ENCODE measurements around the gene NAA16.
A peak's percentile ranks its signal among the peaks of the same experiment; 100 is the strongest.

Gene NAA16

DNA sequence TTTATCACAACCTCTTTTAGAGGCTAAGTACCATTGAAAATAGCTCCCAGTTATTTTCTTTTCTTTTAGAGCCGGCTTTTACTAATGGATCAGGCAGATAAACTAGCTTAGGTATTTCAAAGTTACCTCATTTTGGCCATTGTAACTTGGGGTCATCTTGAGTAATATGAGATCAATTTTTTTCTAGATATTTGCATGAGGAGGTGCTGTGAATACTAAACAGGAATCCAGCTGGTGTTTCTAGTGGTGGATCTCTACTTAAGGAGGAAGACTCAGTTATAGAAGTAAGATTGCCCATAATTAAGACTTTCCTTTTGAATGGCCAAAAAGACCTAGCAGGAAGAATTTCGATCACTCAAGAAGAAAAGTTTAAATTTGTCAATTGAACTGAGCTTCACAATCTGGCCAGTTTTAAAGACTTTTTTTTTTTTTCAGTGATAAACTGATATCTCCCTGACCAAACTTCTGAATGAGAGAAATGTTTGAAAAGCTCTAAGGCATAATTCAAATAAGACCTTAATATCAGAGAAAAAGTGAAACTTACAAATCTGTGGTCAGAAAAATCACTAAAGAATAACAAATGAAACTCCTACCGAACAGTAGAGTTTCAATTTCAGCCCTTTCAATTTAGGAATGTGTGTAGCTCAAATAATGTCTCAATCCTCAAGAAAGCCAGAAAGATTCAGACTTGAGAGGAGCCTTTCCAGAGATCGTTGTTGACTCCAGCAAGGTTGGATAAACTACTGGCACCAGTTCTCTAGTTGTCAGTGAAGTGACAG is 11.6 kb upstream of the NAA16 start:
- in situ Hi-C loops (cut with MboI; ENCODE audit: low pct_unique_long_range_greater_than_20kb, low sequenced_read_pairs): no loop called here
- DNase-seq: no peak

DNA sequence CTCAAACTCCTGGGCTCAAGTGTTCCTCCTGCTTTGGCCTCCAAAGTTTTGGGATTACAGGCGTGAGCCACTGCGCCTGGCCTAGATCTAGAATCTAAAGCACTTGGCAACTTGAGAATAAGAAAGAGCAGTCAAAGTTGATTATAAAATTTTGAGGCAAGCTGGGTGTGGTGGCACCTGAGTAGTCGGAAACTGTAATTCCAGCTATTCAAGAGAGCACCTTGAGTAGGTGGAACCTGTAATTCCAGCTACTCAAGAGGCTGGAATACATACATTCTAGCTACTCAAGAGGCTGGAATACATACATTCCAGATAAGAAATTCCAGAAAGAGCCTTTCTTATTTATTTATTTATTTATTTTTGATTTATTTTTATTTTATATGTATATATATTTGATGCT is 8.3 kb upstream of the NAA16 start:
- in situ Hi-C loops (cut with MboI; ENCODE audit: low pct_unique_long_range_greater_than_20kb, low sequenced_read_pairs): no loop called here
- DNase-seq: no peak

DNA sequence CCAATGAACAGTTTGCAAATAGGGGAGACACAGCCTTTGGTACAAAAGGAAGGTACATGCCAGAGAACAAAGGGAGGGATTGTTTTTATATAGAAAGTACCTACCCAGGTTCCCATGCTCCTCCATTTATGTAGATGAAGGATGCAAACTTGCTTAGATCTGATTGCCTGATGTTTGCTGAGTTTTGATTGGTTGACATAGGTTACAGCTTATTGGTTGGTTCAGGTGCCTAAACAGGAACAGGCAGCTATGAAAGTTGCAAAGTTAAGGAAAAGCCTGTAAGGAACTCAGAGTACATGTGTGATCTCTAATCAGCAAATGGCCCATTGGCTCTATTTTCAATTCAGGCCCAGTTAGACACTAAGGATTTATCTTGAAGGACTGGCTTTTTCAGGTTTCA is 6.5 kb upstream of the NAA16 start:
- DNase-seq: no peak
- in situ Hi-C loops (cut with MboI; ENCODE audit: low pct_unique_long_range_greater_than_20kb, low sequenced_read_pairs): no loop called here

- in situ Hi-C loops (cut with MboI; ENCODE audit: low pct_unique_long_range_greater_than_20kb, low sequenced_read_pairs): no loop called here
- no peak for DNase-seq
These were observed 4.6 kb upstream of the NAA16 start for GRCh38 chr13:41306271-41307145.

DNA sequence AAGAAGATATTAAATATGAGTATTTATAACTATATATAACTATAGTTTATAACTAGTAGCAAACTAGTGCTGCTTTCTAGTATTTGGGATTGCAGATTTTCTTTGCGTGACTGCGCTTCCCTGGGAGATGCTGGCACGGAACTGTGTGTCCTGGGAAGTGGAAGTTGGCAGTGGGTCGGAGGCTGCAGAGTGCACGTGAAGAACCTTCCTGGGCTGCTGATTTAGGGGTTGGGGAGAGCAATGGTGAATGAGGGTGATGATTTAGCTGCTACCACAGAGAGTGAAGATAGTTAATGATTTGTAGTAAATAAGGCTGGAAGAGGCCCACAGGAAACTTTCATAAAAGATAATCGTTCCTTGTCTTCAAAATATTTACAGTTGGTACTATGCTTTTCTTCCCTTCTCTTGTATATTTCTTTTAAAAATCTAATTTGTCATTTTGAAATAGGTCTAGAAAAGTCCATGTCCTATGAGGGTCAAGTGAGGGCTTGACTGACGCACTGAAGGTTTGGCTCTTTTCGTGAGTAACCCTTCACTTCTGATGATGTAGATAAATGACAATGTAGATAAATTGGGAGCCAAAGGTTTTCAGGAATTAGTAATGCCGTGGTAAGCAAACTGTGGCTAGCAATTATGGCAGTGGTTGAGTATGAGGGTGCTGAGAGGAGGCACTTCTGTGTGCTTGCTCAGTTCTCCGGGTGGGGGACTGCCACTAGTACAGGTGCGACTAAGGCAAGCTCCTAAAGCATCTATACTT is 3.0 kb upstream of the NAA16 start:
- no peak for DNase-seq
- in situ Hi-C loops (cut with MboI; ENCODE audit: low pct_unique_long_range_greater_than_20kb, low sequenced_read_pairs): no loop called here

GRCh38 chr13:41311406-41312175 is 524 bp downstream of the NAA16 start:
- in situ Hi-C loops (cut with MboI; ENCODE audit: low pct_unique_long_range_greater_than_20kb, low sequenced_read_pairs): no loop called here
- peak; percentile 51 for DNase-seq

DNA sequence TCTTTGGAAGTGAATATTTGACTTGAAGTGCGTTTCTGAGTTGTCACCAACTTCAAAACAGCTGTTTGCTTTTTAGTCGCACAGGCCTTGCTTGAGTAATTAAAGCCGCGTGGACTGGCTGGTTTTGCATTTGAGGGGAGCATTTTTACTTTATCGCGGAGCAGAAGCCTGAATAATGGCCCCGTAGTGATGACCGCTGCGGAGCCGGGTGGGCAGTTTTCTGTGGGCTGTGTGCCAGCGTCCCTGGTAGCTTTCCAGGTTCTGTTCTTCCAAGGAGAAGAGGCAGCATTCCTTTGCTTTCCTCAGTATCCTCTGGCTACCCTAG is 1.1 kb downstream of the NAA16 start:
- in situ Hi-C loops (cut with MboI; ENCODE audit: low pct_unique_long_range_greater_than_20kb, low sequenced_read_pairs): no loop called here
- peak; percentile 47 for DNase-seq

DNA sequence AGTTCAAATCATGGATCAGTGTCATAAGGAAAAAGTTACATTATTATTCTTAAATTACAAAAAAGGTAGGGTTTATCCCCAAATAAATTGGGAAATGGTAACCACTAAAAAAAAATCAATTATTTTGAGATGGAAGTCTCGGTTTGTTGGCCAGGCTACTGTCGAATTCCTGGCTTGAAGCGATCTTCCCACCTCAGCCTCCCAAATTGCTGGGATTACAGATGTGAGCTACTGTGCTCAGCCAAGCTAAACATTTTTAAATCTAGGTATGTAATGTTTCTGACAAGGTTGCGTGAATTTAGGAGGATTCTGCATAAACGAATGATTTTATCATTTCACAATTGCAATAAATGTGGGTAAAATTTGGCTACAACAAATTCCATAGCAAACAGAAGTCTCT is 2.0 kb downstream of the NAA16 start:
- no peak for DNase-seq
- in situ Hi-C loops (cut with MboI; ENCODE audit: low pct_unique_long_range_greater_than_20kb, low sequenced_read_pairs): no loop called here

- no peak for DNase-seq
- in situ Hi-C loops (cut with MboI; ENCODE audit: low pct_unique_long_range_greater_than_20kb, low sequenced_read_pairs): no loop called here
These were observed 2.7 kb downstream of the NAA16 start for GRCh38 chr13:41313659-41314197.

DNA sequence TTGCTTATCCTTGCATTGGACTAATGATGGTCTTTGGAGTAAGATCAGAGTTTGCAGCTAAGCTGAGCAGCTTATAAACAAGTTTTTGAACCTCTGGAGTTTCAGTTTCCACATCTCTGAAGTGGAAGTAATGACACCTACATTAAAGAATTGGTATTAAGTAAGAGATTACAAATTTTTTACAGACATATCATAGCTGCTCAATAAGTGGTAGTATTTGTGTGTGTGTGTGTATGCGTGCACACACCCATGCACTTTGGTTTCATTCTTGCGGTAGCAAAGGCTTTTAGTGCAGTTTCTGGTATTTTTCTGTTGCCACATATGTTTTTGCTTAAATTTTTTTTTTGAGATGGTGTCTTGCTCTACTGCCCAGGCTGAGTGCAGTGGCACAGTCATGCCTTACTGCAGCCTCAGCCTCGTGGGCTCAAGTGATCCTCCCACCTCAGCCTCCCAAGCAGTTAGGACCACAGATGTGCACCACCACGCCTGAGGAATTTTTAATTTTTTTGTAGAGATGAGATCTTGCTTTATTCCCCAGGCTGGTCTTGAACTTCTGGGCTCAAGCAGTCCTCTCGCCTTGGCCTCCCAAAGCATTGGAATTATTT is 4.5 kb downstream of the NAA16 start:
- no peak for DNase-seq
- in situ Hi-C loops (cut with MboI; ENCODE audit: low pct_unique_long_range_greater_than_20kb, low sequenced_read_pairs): no loop called here

GRCh38 chr13:41317243-41317642 is 6.2 kb downstream of the NAA16 start:
- no peak for DNase-seq
- in situ Hi-C loops (cut with MboI; ENCODE audit: low pct_unique_long_range_greater_than_20kb, low sequenced_read_pairs): no loop called here

- DNase-seq: no peak
- in situ Hi-C loops (cut with MboI; ENCODE audit: low pct_unique_long_range_greater_than_20kb, low sequenced_read_pairs): no loop called here
These were observed 14.7 kb downstream of the NAA16 start for GRCh38 chr13:41325752-41326151.

DNA sequence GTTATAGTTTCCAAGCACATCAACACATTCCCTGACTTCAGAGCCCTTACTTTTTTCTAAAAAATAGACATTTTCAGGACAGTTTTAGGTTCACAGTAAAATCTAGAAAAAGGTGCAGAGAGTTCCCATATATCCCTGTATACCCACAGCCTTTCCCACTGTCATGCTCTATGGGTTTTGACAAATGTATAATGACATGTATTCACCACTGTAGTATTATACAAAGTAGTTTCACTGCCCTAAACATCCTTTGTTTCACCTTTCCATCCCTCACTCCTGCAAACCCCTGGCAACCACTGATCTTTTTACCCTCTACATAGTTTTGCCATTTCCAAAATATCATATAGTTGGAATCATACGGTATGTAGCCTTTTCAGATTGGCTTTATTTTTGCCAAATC is 15.6 kb downstream of the NAA16 start:
- DNase-seq: no peak
- in situ Hi-C loops (cut with MboI; ENCODE audit: low pct_unique_long_range_greater_than_20kb, low sequenced_read_pairs): no loop called here

GRCh38 chr13:41327994-41328790 is 17.1 kb downstream of the NAA16 start:
- in situ Hi-C loops (cut with MboI; ENCODE audit: low pct_unique_long_range_greater_than_20kb, low sequenced_read_pairs): no loop called here
- no peak for DNase-seq

- in situ Hi-C loops (cut with MboI; ENCODE audit: low pct_unique_long_range_greater_than_20kb, low sequenced_read_pairs): no loop called here
- DNase-seq: no peak
These were observed 21.8 kb downstream of the NAA16 start for GRCh38 chr13:41332829-41333228.

GRCh38 chr13:41334810-41335209 is 23.7 kb downstream of the NAA16 start:
- no peak for DNase-seq
- in situ Hi-C loops (cut with MboI; ENCODE audit: low pct_unique_long_range_greater_than_20kb, low sequenced_read_pairs): no loop called here

DNA sequence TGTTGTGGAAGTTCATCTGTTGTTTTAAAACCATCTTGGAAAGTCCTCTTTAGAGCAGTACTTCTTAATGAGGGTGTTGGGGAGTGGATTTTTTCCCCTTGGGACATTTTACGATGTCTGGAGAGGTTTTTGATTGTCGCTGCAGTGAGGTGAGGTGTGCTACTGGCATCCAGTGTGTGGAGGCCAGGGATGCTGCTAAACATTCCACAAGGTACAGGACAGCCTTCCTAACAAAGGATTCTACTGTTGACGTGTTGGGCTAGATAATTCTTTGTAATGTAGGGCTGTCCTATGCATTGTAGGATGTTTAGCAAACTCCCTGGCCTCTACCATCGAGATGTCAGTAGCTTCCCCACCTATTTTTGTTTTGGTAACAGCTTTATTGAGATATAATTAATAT is 33.3 kb downstream of the NAA16 start:
- in situ Hi-C loops (cut with MboI; ENCODE audit: low pct_unique_long_range_greater_than_20kb, low sequenced_read_pairs): no loop called here
- no peak for DNase-seq

All from KBM-7 (cell line).